Prostate gland (tissue), 2 donors: ENCODE measurements around the gene RGS13.

Experiments
- CTCF ChIP-seq, 4 experiments: fragments of 200-600 bp in 2 of 4; fragments of 450-650 bp in 2 of 4; sonication (generic) in 2 of 4; IDR thresholded peaks; 1 replicate in 3 of 4; 2 replicates in 1 of 4; pipeline ENCODE4 v1.5.1; 2016 to 2019; ENCODE audit warnings: antibody characterized with exemption in 4 of 4, mild to moderate bottlenecking in 2 of 4, moderate library complexity in 2 of 4
- POLR2A ChIP-seq: fragments of 450-650 bp; IDR thresholded peaks from one replicate; pipeline ENCODE4 v1.6.1; 2016; ENCODE audit warnings: antibody characterized with exemption, mild to moderate bottlenecking
- POLR2AphosphoS5 ChIP-seq: sonication (generic); formaldehyde crosslinking; IDR thresholded peaks from one replicate; pipeline ENCODE4 v1.6.1; 2017; ENCODE audit warnings: antibody characterized with exemption

GRCh38 chr1:192604979-192605620, 30.8 kb upstream of the RGS13 start:
- TF ChIP-seq POLR2AphosphoS5 = no peak
- no peak for TF ChIP-seq POLR2A
- TF ChIP-seq CTCF (IDR thresholded peaks at IDR 0.05) = no peak
